GM19025 (cell line): ENCODE data around the gene CCDC9B.
A peak's percentile ranks its signal among the peaks of the same experiment; 100 is the strongest.

ENCODE experiments used
- ATAC-seq: cut with Tn5 transposase; IDR thresholded peaks from one replicate; pipeline ENCODE4 v1.9.1; 2021; ENCODE audit warnings: mild to moderate bottlenecking, low read depth, moderate library complexity; ENCODE audit not compliant: unreplicated experiment

CCDC9B gene

GRCh38 chr15:40365624-40366456 lies 25.1 kb upstream of the CCDC9B start:
- ATAC-seq = no peak

GRCh38 chr15:40365016-40365415 lies 24.3 kb upstream of the CCDC9B start:
- ATAC-seq = no peak

- no peak for ATAC-seq
Measured at GRCh38 chr15:40364251-40364650, 23.5 kb upstream of the CCDC9B start.

DNA sequence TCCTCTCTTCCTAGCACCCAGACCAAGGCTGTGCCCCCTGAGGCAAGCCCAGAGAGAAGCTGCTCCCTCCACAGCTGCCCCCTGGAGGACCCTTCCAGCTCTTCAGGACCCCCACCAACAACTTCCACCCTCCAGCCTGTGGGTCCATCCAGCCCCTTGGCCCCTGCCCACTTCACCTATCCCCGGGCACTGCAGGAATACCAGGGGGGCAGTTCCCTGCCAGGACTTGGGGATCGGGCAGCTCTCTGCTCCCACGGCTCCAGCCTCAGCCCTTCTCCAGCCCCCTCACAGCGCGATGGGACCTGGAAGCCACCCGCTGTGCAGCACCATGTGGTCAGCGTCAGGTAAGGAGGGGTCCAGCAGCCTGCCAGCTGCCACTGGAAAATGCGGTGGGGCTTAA lies 22.9 kb upstream of the CCDC9B start:
- ATAC-seq = no peak

- ATAC-seq = no peak
Measured at GRCh38 chr15:40361640-40362039, 20.9 kb upstream of the CCDC9B start.

GRCh38 chr15:40360015-40360414 lies 19.3 kb upstream of the CCDC9B start:
- ATAC-seq = no peak

GRCh38 chr15:40358471-40359353 lies 18.0 kb upstream of the CCDC9B start:
- ATAC-seq = peak; percentile 7

- ATAC-seq = peak; percentile 87
Measured at GRCh38 chr15:40357723-40358470, 17.2 kb upstream of the CCDC9B start, which contains the start of gene DISP2. DISP2 (plus strand) TSS chr15:40358219; CDS start chr15:40358322, 103 bp downstream.

DNA sequence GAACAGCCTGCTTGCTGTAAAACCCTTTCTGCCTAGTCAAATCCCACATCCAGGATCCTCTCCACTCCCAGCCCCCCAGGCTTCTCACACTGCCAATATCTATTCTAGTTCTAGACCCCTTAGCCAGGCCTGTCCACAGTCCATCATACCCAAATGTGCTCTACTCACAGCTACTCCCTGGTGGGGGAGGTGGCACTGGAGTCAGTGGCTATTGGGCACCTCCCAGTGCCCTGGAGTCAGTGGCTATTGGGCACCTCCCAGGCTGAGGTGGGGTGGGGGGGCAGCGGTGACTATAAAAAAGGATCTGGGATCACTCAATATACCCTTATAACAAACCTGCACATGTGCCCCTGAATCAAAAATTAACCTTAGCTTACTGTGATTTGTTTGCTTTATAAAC lies 16.5 kb upstream of the CCDC9B start:
- ATAC-seq = no peak

GRCh38 chr15:40355976-40356585 lies 15.3 kb upstream of the CCDC9B start:
- ATAC-seq = no peak

DNA sequence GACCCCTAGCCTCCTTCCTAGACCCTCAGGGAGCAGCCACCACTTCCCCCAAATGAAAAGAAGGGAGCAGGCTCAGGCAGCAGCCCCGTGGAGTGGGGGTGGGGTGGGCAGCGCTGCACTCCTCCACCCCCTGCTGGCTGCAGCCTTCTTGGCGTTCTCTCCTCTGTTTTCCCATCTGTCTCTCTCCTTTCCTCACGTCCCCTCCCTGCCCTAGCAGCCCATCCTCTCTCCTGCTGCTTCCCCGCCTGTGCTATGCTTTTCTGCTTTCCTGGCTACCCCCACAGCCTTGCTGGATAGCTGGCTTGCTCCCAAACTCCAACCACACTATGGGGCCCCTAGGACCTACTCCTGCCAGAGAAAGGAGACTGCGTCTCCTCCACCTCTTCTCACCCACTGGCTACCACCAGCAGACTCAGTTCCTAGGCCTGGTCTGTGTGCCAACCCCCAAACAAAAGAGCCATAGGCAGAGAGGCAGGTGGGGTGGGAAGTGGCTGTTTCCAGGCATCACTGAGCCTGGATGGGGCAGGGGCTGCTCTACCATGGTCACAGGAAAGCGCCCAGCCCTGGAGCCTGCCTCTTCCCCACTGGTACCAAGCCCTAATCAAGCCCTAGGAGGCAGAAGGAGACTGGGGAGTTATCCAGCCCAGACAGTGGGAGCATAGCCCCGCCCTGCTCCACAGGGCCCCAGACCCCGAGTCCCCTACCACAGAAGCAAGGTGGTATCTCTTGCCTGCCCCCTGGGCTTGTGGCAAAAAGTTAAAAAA lies 13.9 kb upstream of the CCDC9B start:
- ATAC-seq = no peak

DNA sequence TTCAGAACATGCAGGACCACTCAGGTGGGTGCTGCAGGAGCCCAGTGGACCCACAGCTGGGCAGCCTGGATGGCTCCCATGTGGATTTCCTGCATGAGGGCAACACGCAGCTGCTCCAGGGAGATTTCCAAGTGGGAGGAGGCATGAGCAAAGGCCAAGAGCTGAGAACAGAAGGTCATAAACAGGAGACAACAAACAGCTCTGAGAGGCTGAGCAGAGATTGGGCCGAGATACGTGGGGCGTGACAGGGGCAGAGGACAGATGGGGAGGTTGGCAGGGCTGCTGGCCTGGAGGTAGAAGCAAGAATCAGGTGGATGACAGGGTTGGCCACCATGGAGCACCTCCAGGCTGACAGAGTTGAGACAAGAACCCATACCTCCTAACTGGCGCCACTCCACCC lies 13.0 kb upstream of the CCDC9B start:
- ATAC-seq = no peak

DNA sequence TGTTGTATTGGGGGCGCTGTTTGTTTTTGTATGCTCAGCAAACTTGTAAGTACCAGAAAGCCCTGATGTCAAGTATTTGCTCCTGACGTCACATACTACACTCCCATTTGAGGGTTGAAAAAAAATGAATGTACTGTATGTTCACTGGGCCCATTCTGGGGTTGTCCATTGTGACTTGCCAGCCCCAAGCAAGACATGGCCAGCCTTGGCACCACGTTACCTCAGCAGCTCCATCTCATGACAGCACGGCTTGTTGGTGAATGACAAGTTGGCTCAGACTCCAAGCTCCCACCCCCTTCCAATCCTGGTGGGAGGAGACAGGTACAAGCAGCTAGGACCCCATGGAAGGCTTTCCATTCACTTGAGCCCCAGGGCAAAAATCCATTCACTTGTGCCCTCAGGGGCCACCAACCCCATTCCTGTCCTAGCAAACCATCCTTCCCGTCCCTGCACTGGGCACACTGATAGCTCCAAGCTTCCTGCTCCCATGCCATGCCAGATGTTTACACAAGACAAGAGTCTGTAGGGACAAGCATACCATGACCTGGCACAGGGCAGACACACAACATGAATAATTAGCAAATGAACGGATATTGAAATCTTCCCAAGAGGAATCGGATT lies 11.7 kb upstream of the CCDC9B start:
- ATAC-seq = no peak

DNA sequence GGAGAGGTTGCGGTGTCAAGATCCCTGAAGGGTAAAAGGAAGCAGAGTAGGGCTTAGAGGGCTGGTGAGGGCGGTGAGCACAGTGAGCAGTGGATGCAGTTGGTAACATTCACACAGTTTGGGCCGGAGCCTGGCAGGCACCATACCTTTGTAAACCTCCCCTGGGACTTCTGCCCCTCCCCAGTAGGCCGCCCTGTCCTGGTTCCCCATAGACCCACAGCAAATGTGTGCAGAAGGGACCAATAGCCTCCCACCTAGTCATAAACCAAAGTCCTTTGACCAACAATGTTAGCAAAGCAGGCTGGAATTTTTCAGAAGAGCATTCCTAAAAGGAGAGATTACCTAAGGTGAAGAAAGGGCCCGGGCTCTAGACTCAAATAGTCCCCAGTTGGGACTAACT lies 8.4 kb upstream of the CCDC9B start:
- no peak for ATAC-seq

- ATAC-seq = no peak
Measured at GRCh38 chr15:40348474-40348870, 7.7 kb upstream of the CCDC9B start.

GRCh38 chr15:40347559-40348473 lies 7.1 kb upstream of the CCDC9B start:
- no peak for ATAC-seq

DNA sequence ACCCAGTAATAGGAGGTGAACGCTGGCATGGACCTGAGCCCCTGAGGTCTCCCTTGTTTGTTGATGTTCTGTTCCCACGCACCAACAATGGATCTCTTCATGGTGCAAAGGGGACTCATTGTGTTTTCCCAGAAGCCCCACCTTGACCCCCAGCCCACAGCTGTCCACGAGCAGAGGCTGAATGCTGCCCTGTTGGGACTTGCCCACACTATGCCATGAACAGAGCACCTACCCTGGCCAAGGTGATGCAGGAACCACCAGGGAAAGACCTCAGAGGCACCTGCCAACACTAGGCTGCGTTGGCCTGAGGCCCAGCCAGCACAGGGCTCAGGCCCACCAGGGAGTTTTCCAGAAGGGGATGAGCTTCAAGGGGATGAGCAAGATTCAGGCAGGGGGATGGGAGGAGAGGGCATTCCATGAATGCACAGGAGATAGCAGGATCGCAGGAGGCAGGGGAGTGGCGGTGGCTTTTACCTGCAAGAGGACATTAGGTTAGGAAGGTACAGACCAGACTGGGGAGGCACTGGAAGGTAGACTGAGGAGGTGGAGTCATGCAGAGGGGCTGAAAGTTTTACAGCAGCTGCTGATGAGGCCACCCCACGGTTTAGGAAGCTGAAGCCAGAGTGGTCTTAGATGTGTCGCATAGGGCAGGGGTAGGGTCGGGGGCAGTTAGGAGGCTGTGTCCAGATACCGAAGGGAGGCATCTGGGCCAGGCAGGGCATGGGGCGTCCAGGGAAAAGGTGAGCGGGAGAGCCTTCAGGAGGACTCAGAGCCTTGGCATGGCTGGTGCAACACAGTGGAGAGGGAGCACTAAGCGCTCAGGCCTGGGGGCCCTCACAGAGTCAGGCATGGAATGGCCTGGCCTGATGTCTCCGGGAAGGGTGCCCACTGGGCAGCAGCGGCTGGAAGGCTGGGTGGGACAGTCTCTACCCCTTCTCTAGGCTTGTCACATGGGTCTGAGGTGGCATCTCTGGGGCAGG lies 6.1 kb upstream of the CCDC9B start:
- no peak for ATAC-seq
